Measurements from ENCODE around the gene OR7G2.

The OR7G2 gene

DNA sequence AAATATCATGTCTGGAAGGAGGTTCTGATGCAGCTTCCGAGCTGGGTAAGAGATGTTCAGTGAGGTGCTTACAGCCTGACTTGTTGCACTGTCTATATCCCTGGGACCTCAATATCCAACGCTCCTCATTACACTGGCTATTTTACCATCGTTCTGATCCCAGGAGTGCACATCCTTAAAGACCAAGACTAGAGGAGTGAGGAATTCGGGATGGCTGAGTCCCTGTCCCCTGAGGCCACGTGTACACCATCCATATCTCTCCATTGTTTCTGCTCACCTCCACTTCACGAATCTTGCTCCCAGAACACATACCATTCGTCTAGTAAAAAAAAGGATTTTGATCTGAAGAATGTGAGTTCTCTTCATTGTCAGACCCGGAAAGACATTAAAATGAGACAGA lies at the start of gene OR7G2:
Gene OR7G2 (minus strand): TSS at position 101 of the 400 bp plus-strand sequence. CDS start 4,232 bp downstream, outside the sequence.
- TF ChIP-seq SUZ12 (IDR thresholded peaks at IDR 0.05; ENCODE audit: extremely low read depth, insufficient read depth, insufficient read length) (no peak), ZNF274 (IDR thresholded peaks at IDR 0.05; ENCODE audit: low read depth, low read length) (no peak), YY1 (IDR thresholded peaks at IDR 0.05; ENCODE audit: insufficient read depth, insufficient read length) (no peak)
- no peak within 1 kb of the TSS for H3K4me3 ChIP-seq (ENCODE audit: insufficient read length, low read depth)
- H3K4me1 ChIP-seq (ENCODE audit: insufficient read depth, insufficient read length) = no peaks in the 10 kb centered on the region
- no peaks in the 10 kb centered on the region for H3K9me3 ChIP-seq (ENCODE audit: insufficient read depth, low read length)
- H3K36me3 ChIP-seq (ENCODE audit: insufficient read depth, insufficient read length, low read length) = no peaks in the 10 kb centered on the region
- no peaks in the 10 kb centered on the region for H3K27me3 ChIP-seq (ENCODE audit: insufficient read depth, insufficient read length)
- DNase-seq (ENCODE audit: low read depth, low spot score) = no peak
- no peak within 1 kb of the TSS for H3K9ac ChIP-seq (ENCODE audit: insufficient read length, low read depth)

DNA sequence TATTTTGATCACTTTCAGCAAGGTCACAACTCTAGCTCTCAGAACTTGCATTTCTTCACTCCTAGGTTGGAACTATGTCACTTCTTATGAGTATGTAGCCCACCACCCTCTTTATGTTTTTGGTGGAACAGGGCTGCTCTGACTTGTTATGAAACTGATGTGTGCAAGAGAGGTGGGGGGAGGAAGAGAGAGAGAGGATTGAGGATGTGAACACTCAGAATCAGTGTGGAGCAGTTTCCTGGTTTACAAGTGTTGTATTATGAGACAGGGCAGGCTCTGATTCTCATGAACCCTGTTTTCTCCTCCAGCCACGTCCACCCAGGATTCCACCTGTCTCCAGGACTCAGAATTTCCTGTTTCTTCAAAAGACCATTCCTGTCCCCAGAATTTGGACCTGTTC lies 49.0 kb upstream of the OR7G2 start:
- TF ChIP-seq SUZ12 (IDR thresholded peaks at IDR 0.05; ENCODE audit: extremely low read depth, insufficient read depth, insufficient read length) (no peak), ZNF274 (IDR thresholded peaks at IDR 0.05; ENCODE audit: low read depth, low read length) (no peak), YY1 (IDR thresholded peaks at IDR 0.05; ENCODE audit: insufficient read depth, insufficient read length) (no peak)
- no peak for DNase-seq (ENCODE audit: low read depth, low spot score)
- no peak overlapping the region for H3K4me3 ChIP-seq (ENCODE audit: insufficient read length, low read depth)
- H3K9ac ChIP-seq (ENCODE audit: insufficient read length, low read depth) = no peak overlapping the region
- no peaks in the 10 kb centered on the region for H3K4me1 ChIP-seq (ENCODE audit: insufficient read depth, insufficient read length)
- H3K9me3 ChIP-seq (ENCODE audit: insufficient read depth, low read length) = peaks cover 75% of the 10 kb centered on the region
- peaks cover 91% of the 10 kb centered on the region for H3K36me3 ChIP-seq (ENCODE audit: insufficient read depth, insufficient read length, low read length)
- H3K27me3 ChIP-seq (ENCODE audit: insufficient read depth, insufficient read length) = no peaks in the 10 kb centered on the region

DNA sequence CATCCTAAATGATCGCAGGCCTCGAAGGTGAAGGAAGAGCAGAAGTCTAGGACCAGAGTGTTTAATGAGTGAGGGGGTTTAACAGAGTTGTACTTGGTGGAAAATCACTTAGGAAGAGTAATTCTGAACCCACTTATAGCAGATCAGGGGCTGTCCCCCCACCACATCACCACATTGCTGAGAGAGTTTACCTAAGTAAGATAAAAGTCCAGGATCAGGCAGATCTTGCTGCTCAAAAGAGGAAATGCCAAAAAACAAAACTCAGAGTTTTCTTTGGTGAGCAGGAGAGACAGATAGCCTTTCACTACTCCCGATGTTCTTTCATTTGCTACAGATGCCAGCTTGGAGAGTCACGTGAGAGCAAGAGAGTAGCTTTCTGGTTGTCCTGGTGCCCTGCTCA lies 48.3 kb upstream of the OR7G2 start:
- peaks cover 75% of the 10 kb centered on the region for H3K9me3 ChIP-seq (ENCODE audit: insufficient read depth, low read length)
- H3K9ac ChIP-seq (ENCODE audit: insufficient read length, low read depth) = no peak overlapping the region
- no peak for DNase-seq (ENCODE audit: low read depth, low spot score)
- TF ChIP-seq ZNF274 (IDR thresholded peaks at IDR 0.05; ENCODE audit: low read depth, low read length) (no peak), SUZ12 (IDR thresholded peaks at IDR 0.05; ENCODE audit: extremely low read depth, insufficient read depth, insufficient read length) (no peak), YY1 (IDR thresholded peaks at IDR 0.05; ENCODE audit: insufficient read depth, insufficient read length) (no peak)
- no peak overlapping the region for H3K4me3 ChIP-seq (ENCODE audit: insufficient read length, low read depth)
- H3K36me3 ChIP-seq (ENCODE audit: insufficient read depth, insufficient read length, low read length) = peaks cover 89% of the 10 kb centered on the region
- no peaks in the 10 kb centered on the region for H3K4me1 ChIP-seq (ENCODE audit: insufficient read depth, insufficient read length)
- no peaks in the 10 kb centered on the region for H3K27me3 ChIP-seq (ENCODE audit: insufficient read depth, insufficient read length)

DNA sequence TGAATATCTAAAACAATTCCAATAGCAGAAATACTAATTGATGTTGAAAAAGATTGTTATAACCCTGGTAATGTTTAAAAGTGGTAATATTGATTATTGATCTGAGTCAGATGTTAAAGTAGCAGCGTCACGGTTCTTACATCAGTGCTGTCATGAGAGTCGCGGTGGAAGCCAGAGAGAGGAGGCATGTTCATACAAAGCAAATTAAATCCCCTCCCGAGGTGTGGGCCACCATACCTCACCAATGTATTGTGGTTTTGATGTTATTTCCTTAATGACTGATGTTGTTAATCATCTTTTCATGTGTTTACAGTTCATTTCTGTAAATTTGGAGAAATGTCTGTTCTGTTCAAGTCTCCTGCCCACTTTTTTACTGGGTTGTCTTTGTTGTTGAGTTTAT lies 44.1 kb upstream of the OR7G2 start:
- H3K4me3 ChIP-seq (ENCODE audit: insufficient read length, low read depth) = no peak overlapping the region
- no peaks in the 10 kb centered on the region for H3K4me1 ChIP-seq (ENCODE audit: insufficient read depth, insufficient read length)
- no peak for TF ChIP-seq ZNF274 (IDR thresholded peaks at IDR 0.05; ENCODE audit: low read depth, low read length)
- TF ChIP-seq SUZ12 (IDR thresholded peaks at IDR 0.05; ENCODE audit: extremely low read depth, insufficient read depth, insufficient read length) = no peak
- TF ChIP-seq YY1 (IDR thresholded peaks at IDR 0.05; ENCODE audit: insufficient read depth, insufficient read length) = no peak
- peaks cover 77% of the 10 kb centered on the region for H3K36me3 ChIP-seq (ENCODE audit: insufficient read depth, insufficient read length, low read length)
- no peak overlapping the region for H3K9ac ChIP-seq (ENCODE audit: insufficient read length, low read depth)
- H3K9me3 ChIP-seq (ENCODE audit: insufficient read depth, low read length) = peaks cover 92% of the 10 kb centered on the region
- no peak for DNase-seq (ENCODE audit: low read depth, low spot score)
- H3K27me3 ChIP-seq (ENCODE audit: insufficient read depth, insufficient read length) = no peaks in the 10 kb centered on the region

DNA sequence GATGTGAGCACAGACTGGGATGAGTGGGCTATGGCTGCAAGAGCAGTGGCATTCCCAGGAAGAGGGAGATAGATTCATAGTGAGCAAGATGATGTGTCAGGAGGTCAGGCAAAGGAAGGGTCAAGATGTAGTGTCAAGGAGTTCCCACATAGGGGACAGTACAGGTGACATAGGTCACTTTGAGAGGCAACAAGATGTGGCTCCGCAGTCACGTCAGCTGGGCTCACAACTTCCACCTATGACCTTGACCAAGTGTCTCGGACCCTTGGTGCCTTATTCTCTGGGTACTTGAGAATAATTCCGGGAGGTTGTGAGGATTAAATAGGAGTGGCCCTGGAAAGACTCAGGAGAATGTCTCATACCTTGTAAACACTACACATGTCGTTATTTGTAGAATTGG lies 43.4 kb upstream of the OR7G2 start:
- Histone ChIP-seq H3K9ac (ENCODE audit: insufficient read length, low read depth) (no peak overlapping the region), H3K27me3 (ENCODE audit: insufficient read depth, insufficient read length) (no peaks in the 10 kb centered on the region), H3K4me3 (ENCODE audit: insufficient read length, low read depth) (no peak overlapping the region), H3K9me3 (ENCODE audit: insufficient read depth, low read length) (peaks cover 90% of the 10 kb centered on the region), H3K4me1 (ENCODE audit: insufficient read depth, insufficient read length) (no peaks in the 10 kb centered on the region), H3K36me3 (ENCODE audit: insufficient read depth, insufficient read length, low read length) (peaks cover 70% of the 10 kb centered on the region)
- no peak for DNase-seq (ENCODE audit: low read depth, low spot score)
- TF ChIP-seq YY1 (IDR thresholded peaks at IDR 0.05; ENCODE audit: insufficient read depth, insufficient read length) (no peak), ZNF274 (IDR thresholded peaks at IDR 0.05; ENCODE audit: low read depth, low read length) (no peak), SUZ12 (IDR thresholded peaks at IDR 0.05; ENCODE audit: extremely low read depth, insufficient read depth, insufficient read length) (no peak)

DNA sequence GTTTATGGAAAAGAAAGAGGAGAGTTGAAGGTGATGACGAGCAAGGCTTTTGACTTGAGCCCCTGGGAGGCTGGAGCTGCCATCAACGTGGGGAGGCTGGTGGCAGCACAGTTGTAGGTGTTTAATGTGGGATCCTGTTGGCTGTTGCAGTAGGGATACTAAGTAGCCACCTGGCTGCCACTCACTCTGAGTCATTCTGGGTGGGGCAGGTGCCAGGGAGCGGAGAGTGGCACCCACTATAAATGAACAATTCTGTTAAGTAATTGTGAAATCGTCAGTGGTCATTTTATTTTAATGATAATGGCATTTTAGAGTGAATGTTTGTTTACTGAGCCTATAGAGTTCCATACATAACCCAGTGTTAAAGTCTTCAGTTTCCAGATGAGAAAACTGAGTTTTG lies 42.7 kb upstream of the OR7G2 start:
- H3K27me3 ChIP-seq (ENCODE audit: insufficient read depth, insufficient read length) = no peaks in the 10 kb centered on the region
- H3K9ac ChIP-seq (ENCODE audit: insufficient read length, low read depth) = no peak overlapping the region
- H3K9me3 ChIP-seq (ENCODE audit: insufficient read depth, low read length) = peaks cover 91% of the 10 kb centered on the region
- no peaks in the 10 kb centered on the region for H3K4me1 ChIP-seq (ENCODE audit: insufficient read depth, insufficient read length)
- no peak overlapping the region for H3K4me3 ChIP-seq (ENCODE audit: insufficient read length, low read depth)
- TF ChIP-seq ZNF274 (IDR thresholded peaks at IDR 0.05; ENCODE audit: low read depth, low read length) (no peak), SUZ12 (IDR thresholded peaks at IDR 0.05; ENCODE audit: extremely low read depth, insufficient read depth, insufficient read length) (no peak), YY1 (IDR thresholded peaks at IDR 0.05; ENCODE audit: insufficient read depth, insufficient read length) (no peak)
- DNase-seq (ENCODE audit: low read depth, low spot score) = no peak
- peaks cover 67% of the 10 kb centered on the region for H3K36me3 ChIP-seq (ENCODE audit: insufficient read depth, insufficient read length, low read length)

DNA sequence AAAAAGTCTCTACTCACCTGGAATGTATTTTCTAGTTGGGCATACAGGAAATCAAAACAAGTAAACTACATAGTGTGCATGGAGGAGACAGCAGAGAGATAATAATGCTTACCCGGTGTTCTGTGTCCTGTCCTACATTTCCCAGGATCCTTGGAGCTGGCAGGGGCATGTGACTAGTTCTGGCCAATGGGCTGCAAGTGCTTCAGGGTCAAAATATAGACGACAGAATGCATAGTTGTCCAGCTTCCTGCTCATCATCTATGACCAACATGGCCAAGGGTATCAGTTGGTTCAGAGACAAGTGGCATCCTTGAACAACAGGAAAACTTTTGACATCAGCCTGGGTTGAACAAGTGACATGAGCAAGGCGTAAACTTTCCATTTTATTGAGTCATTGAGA lies 41.4 kb upstream of the OR7G2 start:
- H3K4me1 ChIP-seq (ENCODE audit: insufficient read depth, insufficient read length) = no peaks in the 10 kb centered on the region
- DNase-seq (ENCODE audit: low read depth, low spot score) = no peak
- no peak overlapping the region for H3K9ac ChIP-seq (ENCODE audit: insufficient read length, low read depth)
- peaks cover 65% of the 10 kb centered on the region for H3K36me3 ChIP-seq (ENCODE audit: insufficient read depth, insufficient read length, low read length)
- H3K9me3 ChIP-seq (ENCODE audit: insufficient read depth, low read length) = peaks cover 91% of the 10 kb centered on the region
- H3K27me3 ChIP-seq (ENCODE audit: insufficient read depth, insufficient read length) = no peaks in the 10 kb centered on the region
- TF ChIP-seq YY1 (IDR thresholded peaks at IDR 0.05; ENCODE audit: insufficient read depth, insufficient read length) (no peak), ZNF274 (IDR thresholded peaks at IDR 0.05; ENCODE audit: low read depth, low read length) (no peak), SUZ12 (IDR thresholded peaks at IDR 0.05; ENCODE audit: extremely low read depth, insufficient read depth, insufficient read length) (no peak)
- no peak overlapping the region for H3K4me3 ChIP-seq (ENCODE audit: insufficient read length, low read depth)
